ENCODE data around the gene LIPM. TPM values are rescaled to one million over a fixed set of nuclear protein-coding genes. Genes with fewer than 3 reads are reported as not detected.
A peak's percentile ranks its signal among the peaks of the same experiment; 100 is the strongest.

LIPM gene
- total RNA-seq, 1 experiment from 2014 or later = not detected

GRCh38 chr10:88800152-88801125 is 2.1 kb upstream of the LIPM start:
- DNase-seq (ENCODE audit: low spot score) = no peak

- DNase-seq (ENCODE audit: low spot score) = no peak
Measured at GRCh38 chr10:88803641-88804040, 1.1 kb downstream of the LIPM start.

- DNase-seq (ENCODE audit: low spot score) = peak; percentile 8
Measured at GRCh38 chr10:88804083-88804812, 1.7 kb downstream of the LIPM start.

GRCh38 chr10:88805361-88805760 is 2.8 kb downstream of the LIPM start:
- no peak for DNase-seq (ENCODE audit: low spot score)

- no peak for DNase-seq (ENCODE audit: low spot score)
Measured at GRCh38 chr10:88805924-88806323, 3.4 kb downstream of the LIPM start.

- no peak for DNase-seq (ENCODE audit: low spot score)
Measured at GRCh38 chr10:88809621-88810020, 7.1 kb downstream of the LIPM start.

- DNase-seq (ENCODE audit: low spot score) = peak; percentile 74
Measured at GRCh38 chr10:88810196-88810961, 7.8 kb downstream of the LIPM start.

- DNase-seq (ENCODE audit: low spot score) = no peak
Measured at GRCh38 chr10:88813200-88813599, 10.7 kb downstream of the LIPM start.

- DNase-seq (ENCODE audit: low spot score) = peak; percentile 14
Measured at GRCh38 chr10:88819290-88819689, 16.8 kb downstream of the LIPM start.

- DNase-seq (ENCODE audit: low spot score) = no peak
Measured at GRCh38 chr10:88820748-88821401, 18.3 kb downstream of the LIPM start.

- no peak for DNase-seq (ENCODE audit: low spot score)
Measured at GRCh38 chr10:88826388-88826787, 23.9 kb downstream of the LIPM start.

- no peak for DNase-seq (ENCODE audit: low spot score)
Measured at GRCh38 chr10:88827671-88828070, 25.1 kb downstream of the LIPM start.

GRCh38 chr10:88828310-88828709 is 25.8 kb downstream of the LIPM start:
- no peak for DNase-seq (ENCODE audit: low spot score)

GRCh38 chr10:88830643-88831268 is 28.2 kb downstream of the LIPM start:
- no peak for DNase-seq (ENCODE audit: low spot score)

- no peak for DNase-seq (ENCODE audit: low spot score)
Measured at GRCh38 chr10:88831709-88832108, 29.2 kb downstream of the LIPM start.

- DNase-seq (ENCODE audit: low spot score) = no peak
Measured at GRCh38 chr10:88832376-88832775, 29.8 kb downstream of the LIPM start.

- no peak for DNase-seq (ENCODE audit: low spot score)
Measured at GRCh38 chr10:88833156-88833555, 30.6 kb downstream of the LIPM start.

GRCh38 chr10:88833723-88834122 is 31.2 kb downstream of the LIPM start:
- no peak for DNase-seq (ENCODE audit: low spot score)

GRCh38 chr10:88835096-88835909 is 32.8 kb downstream of the LIPM start:
- DNase-seq (ENCODE audit: low spot score) = peak; percentile 83

GRCh38 chr10:88835910-88836221 is 33.3 kb downstream of the LIPM start:
- DNase-seq (ENCODE audit: low spot score) = no peak

All from H4 (cell line).